ENCODE results near the gene SLC25A4.

GRCh38 chr4:185119927-185120630 lies 23.0 kb upstream of the SLC25A4 start:
- TF ChIP-seq, protein P1, sequence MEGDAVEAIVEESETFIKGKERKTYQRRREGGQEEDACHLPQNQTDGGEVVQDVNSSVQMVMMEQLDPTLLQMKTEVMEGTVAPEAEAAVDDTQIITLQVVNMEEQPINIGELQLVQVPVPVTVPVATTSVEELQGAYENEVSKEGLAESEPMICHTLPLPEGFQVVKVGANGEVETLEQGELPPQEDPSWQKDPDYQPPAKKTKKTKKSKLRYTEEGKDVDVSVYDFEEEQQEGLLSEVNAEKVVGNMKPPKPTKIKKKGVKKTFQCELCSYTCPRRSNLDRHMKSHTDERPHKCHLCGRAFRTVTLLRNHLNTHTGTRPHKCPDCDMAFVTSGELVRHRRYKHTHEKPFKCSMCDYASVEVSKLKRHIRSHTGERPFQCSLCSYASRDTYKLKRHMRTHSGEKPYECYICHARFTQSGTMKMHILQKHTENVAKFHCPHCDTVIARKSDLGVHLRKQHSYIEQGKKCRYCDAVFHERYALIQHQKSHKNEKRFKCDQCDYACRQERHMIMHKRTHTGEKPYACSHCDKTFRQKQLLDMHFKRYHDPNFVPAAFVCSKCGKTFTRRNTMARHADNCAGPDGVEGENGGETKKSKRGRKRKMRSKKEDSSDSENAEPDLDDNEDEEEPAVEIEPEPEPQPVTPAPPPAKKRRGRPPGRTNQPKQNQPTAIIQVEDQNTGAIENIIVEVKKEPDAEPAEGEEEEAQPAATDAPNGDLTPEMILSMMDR (IDR thresholded peaks at IDR 0.05 in 2 of 3, conservative IDR thresholded peaks at IDR 0.05 in 1 of 3; ENCODE audit: control insufficient read depth in 2 of 3, extremely low read depth in 1 of 3, insufficient read depth in 1 of 3, low read depth in 3 of 3, low read length in 3 of 3) = no peak
- TF ChIP-seq POLR2AphosphoS5 (IDR thresholded peaks at IDR 0.05; ENCODE audit: low read length) (no peak), CEBPZ (IDR thresholded peaks at IDR 0.05; ENCODE audit: low read depth, low read length) (no peak), ELK1 (IDR thresholded peaks at IDR 0.05; ENCODE audit: low read depth, low read length) (no peak), POLR2A (IDR thresholded peaks at IDR 0.05; ENCODE audit: low read depth, low read length) (no peak), YY1 (IDR thresholded peaks at IDR 0.05; ENCODE audit: low read depth, low read length) (no peak), EZH2 (IDR thresholded peaks at IDR 0.05; ENCODE audit: borderline replicate concordance, control insufficient read depth, low read depth, low read length) (no peak), CEBPB (IDR thresholded peaks at IDR 0.05; ENCODE audit: borderline replicate concordance in 1 of 2, low read depth in 2 of 2, low read length in 2 of 2) (no peak), HDAC2 (IDR thresholded peaks at IDR 0.05) (no peak)
